HEK293 (cell line): ENCODE measurements around the gene FAAP100.

Experiments
- GFI1B ChIP-seq: fragments of 450-650 bp; formaldehyde crosslinking; IDR thresholded peaks from 2 replicates; pipeline ENCODE4 v1.5.1; 2016; ENCODE audit warnings: missing biosample characterization, missing genetic modification characterization
- PRDM1 ChIP-seq: fragments of 450-650 bp; formaldehyde crosslinking; IDR thresholded peaks from 2 replicates; pipeline ENCODE4; 2016; ENCODE audit warnings: missing biosample characterization, missing genetic modification characterization
- REST ChIP-seq: fragments of 450-650 bp; formaldehyde crosslinking; IDR thresholded peaks from 2 replicates; pipeline ENCODE4 v1.5.1; 2016; ENCODE audit warnings: missing biosample characterization, missing genetic modification characterization
- SCRT1 ChIP-seq: fragments of 450-650 bp; formaldehyde crosslinking; IDR thresholded peaks from 2 replicates; pipeline ENCODE4 v1.5.1; 2016; ENCODE audit warnings: missing biosample characterization, missing genetic modification characterization, borderline replicate concordance
- TRIM28 ChIP-seq: IDR thresholded peaks from 2 replicates; pipeline ENCODE4 v1.6.1; 2011; ENCODE audit warnings: low read length, control low read depth, borderline replicate concordance
- ZBTB17 ChIP-seq: fragments of 450-650 bp; formaldehyde crosslinking; IDR thresholded peaks from 2 replicates; pipeline ENCODE4 v1.5.1; 2016; ENCODE audit warnings: missing biosample characterization, missing genetic modification characterization
- ZBTB20 ChIP-seq: fragments of 450-650 bp; formaldehyde crosslinking; IDR thresholded peaks from 2 replicates; pipeline ENCODE4 v1.5.1; 2016; ENCODE audit warnings: missing biosample characterization, missing genetic modification characterization
- ZFP3 ChIP-seq: fragments of 450-650 bp; formaldehyde crosslinking; IDR thresholded peaks from 2 replicates; pipeline ENCODE4 v1.5.1; 2016; ENCODE audit warnings: low read depth, missing biosample characterization, missing genetic modification characterization
- ZNF114 ChIP-seq: fragments of 450-650 bp; formaldehyde crosslinking; IDR thresholded peaks from 2 replicates; pipeline ENCODE4 v1.5.0; 2017; ENCODE audit warnings: missing biosample characterization, missing genetic modification characterization
- ZNF121 ChIP-seq: fragments of 450-650 bp; formaldehyde crosslinking; IDR thresholded peaks from 2 replicates; pipeline ENCODE4 v1.5.1; 2016; ENCODE audit warnings: missing biosample characterization, missing genetic modification characterization
- ZNF155 ChIP-seq: fragments of 450-650 bp; formaldehyde crosslinking; IDR thresholded peaks from 2 replicates; pipeline ENCODE4 v1.5.1; 2016; ENCODE audit warnings: missing biosample characterization, missing genetic modification characterization
- ZNF169 ChIP-seq: fragments of 450-650 bp; formaldehyde crosslinking; IDR thresholded peaks from 2 replicates; pipeline ENCODE4 v1.5.1; 2016; ENCODE audit warnings: missing biosample characterization, missing genetic modification characterization
- ZNF223 ChIP-seq: fragments of 450-650 bp; formaldehyde crosslinking; IDR thresholded peaks from 2 replicates; pipeline ENCODE4 v1.5.1; 2016; ENCODE audit warnings: missing biosample characterization, missing genetic modification characterization
- ZNF473 ChIP-seq: fragments of 450-650 bp; formaldehyde crosslinking; IDR thresholded peaks from 2 replicates; pipeline ENCODE4 v1.5.1; 2017; ENCODE audit warnings: missing biosample characterization, missing genetic modification characterization
- ZNF48 ChIP-seq: fragments of 450-650 bp; formaldehyde crosslinking; IDR thresholded peaks from 2 replicates; pipeline ENCODE4 v1.5.1; 2016; ENCODE audit warnings: missing biosample characterization, missing genetic modification characterization
- ZNF510 ChIP-seq: fragments of 450-650 bp; formaldehyde crosslinking; IDR thresholded peaks from 2 replicates; pipeline ENCODE4 v1.5.1; 2018; ENCODE audit warnings: mild to moderate bottlenecking, missing genetic modification characterization, missing biosample characterization; ENCODE audit not compliant: insufficient replicate concordance
- ZNF561 ChIP-seq: fragments of 450-650 bp; IDR thresholded peaks from 2 replicates; pipeline ENCODE4 v1.5.1; 2018; ENCODE audit warnings: missing biosample characterization, missing genetic modification characterization, borderline replicate concordance
- ZNF654 ChIP-seq: fragments of 450-650 bp; formaldehyde crosslinking; IDR thresholded peaks from 2 replicates; pipeline ENCODE4 v1.5.1; 2016; ENCODE audit warnings: low read depth, missing biosample characterization, missing genetic modification characterization
- ZNF658 ChIP-seq: fragments of 450-650 bp; formaldehyde crosslinking; IDR thresholded peaks from 2 replicates; pipeline ENCODE4; 2016; ENCODE audit warnings: missing biosample characterization, missing genetic modification characterization
- ZNF664 ChIP-seq: fragments of 450-650 bp; formaldehyde crosslinking; IDR thresholded peaks from 2 replicates; pipeline ENCODE4 v1.5.1; 2016; ENCODE audit warnings: missing biosample characterization, missing genetic modification characterization
- ZNF707 ChIP-seq: fragments of 450-650 bp; formaldehyde crosslinking; IDR thresholded peaks from 2 replicates; pipeline ENCODE4 v1.5.1; 2016; ENCODE audit warnings: missing biosample characterization, missing genetic modification characterization
- ZNF76 ChIP-seq: fragments of 450-650 bp; formaldehyde crosslinking; IDR thresholded peaks from 2 replicates; pipeline ENCODE4; 2016; ENCODE audit warnings: low read depth, missing biosample characterization, missing genetic modification characterization, borderline replicate concordance
- ZNF792 ChIP-seq: fragments of 450-650 bp; formaldehyde crosslinking; IDR thresholded peaks from 2 replicates; pipeline ENCODE4 v1.5.1; 2016; ENCODE audit warnings: missing biosample characterization, missing genetic modification characterization
- ZSCAN30 ChIP-seq: fragments of 450-650 bp; IDR thresholded peaks from 2 replicates; pipeline ENCODE4 v1.5.1; 2018; ENCODE audit warnings: missing biosample characterization, mild to moderate bottlenecking, missing genetic modification characterization, moderate library complexity
- ZSCAN4 ChIP-seq: fragments of 450-650 bp; formaldehyde crosslinking; IDR thresholded peaks from 2 replicates; pipeline ENCODE4 v1.5.1; 2017; ENCODE audit warnings: missing biosample characterization, missing genetic modification characterization
- TF ChIP-seq, protein P1 (sequence below): fragments of 450-650 bp; IDR thresholded peaks from 2 replicates; pipeline ENCODE4 v1.5.1; 2018; ENCODE audit warnings: missing biosample characterization, missing genetic modification characterization
- TF ChIP-seq, protein P2 (sequence below): fragments of 450-650 bp; formaldehyde crosslinking; IDR thresholded peaks from 2 replicates; pipeline ENCODE4 v1.5.1; 2016; ENCODE audit warnings: missing biosample characterization, missing genetic modification characterization, borderline replicate concordance
- TF ChIP-seq, protein P3 (sequence below): fragments of 450-650 bp; formaldehyde crosslinking; IDR thresholded peaks from 2 replicates; pipeline ENCODE4 v1.5.1; 2016; ENCODE audit warnings: missing biosample characterization, missing genetic modification characterization
- TF ChIP-seq, protein P4 (sequence below): fragments of 450-650 bp; formaldehyde crosslinking; IDR thresholded peaks from 2 replicates; pipeline ENCODE4 v1.5.0; 2017; ENCODE audit warnings: missing biosample characterization, missing genetic modification characterization, borderline replicate concordance

The FAAP100 gene

GRCh38 chr17:81513753-81514488 lies 38.2 kb downstream of the FAAP100 start (continued):
- TF ChIP-seq, protein P1, sequence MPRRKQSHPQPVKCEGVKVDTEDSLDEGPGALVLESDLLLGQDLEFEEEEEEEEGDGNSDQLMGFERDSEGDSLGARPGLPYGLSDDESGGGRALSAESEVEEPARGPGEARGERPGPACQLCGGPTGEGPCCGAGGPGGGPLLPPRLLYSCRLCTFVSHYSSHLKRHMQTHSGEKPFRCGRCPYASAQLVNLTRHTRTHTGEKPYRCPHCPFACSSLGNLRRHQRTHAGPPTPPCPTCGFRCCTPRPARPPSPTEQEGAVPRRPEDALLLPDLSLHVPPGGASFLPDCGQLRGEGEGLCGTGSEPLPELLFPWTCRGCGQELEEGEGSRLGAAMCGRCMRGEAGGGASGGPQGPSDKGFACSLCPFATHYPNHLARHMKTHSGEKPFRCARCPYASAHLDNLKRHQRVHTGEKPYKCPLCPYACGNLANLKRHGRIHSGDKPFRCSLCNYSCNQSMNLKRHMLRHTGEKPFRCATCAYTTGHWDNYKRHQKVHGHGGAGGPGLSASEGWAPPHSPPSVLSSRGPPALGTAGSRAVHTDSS: no peak
- TF ChIP-seq, protein P2, sequence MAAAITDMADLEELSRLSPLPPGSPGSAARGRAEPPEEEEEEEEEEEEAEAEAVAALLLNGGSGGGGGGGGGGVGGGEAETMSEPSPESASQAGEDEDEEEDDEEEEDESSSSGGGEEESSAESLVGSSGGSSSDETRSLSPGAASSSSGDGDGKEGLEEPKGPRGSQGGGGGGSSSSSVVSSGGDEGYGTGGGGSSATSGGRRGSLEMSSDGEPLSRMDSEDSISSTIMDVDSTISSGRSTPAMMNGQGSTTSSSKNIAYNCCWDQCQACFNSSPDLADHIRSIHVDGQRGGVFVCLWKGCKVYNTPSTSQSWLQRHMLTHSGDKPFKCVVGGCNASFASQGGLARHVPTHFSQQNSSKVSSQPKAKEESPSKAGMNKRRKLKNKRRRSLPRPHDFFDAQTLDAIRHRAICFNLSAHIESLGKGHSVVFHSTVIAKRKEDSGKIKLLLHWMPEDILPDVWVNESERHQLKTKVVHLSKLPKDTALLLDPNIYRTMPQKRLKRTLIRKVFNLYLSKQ (tag by site-specific recombination): no peak
- TF ChIP-seq ZNF223 (tag by site-specific recombination) (no peak), REST (tag by site-specific recombination) (no peak), ZNF48 (tag by site-specific recombination) (no peak), ZNF114 (tag by site-specific recombination) (no peak), ZNF792 (tag by site-specific recombination) (no peak), GFI1B (no peak), ZBTB17 (peak; percentile 63), ZSCAN4 (tag by site-specific recombination) (no peak), ZNF561 (tag by site-specific recombination) (peak; percentile 60; the same call in 1 of the 2 replicates), ZFP3 (tag by site-specific recombination) (no peak), PRDM1 (tag by site-specific recombination) (no peak), ZNF121 (tag by site-specific recombination) (no peak), ZNF155 (tag by site-specific recombination) (no peak), ZBTB20 (tag by site-specific recombination) (peak; percentile 99), ZNF664 (tag by site-specific recombination) (no peak), ZNF473 (tag by site-specific recombination) (no peak), ZNF510 (no peak), ZNF658 (no peak), ZNF707 (tag by site-specific recombination) (no peak), ZSCAN30 (tag by site-specific recombination) (peak; percentile 1; the same call in 1 of the 2 replicates), ZNF654 (tag by site-specific recombination) (no peak), ZNF169 (tag by site-specific recombination) (no peak), TRIM28 (no peak), SCRT1 (tag by site-specific recombination) (no peak; the same call in 1 of the 2 replicates), ZNF76 (tag by site-specific recombination) (no peak)
- TF ChIP-seq, protein P3, sequence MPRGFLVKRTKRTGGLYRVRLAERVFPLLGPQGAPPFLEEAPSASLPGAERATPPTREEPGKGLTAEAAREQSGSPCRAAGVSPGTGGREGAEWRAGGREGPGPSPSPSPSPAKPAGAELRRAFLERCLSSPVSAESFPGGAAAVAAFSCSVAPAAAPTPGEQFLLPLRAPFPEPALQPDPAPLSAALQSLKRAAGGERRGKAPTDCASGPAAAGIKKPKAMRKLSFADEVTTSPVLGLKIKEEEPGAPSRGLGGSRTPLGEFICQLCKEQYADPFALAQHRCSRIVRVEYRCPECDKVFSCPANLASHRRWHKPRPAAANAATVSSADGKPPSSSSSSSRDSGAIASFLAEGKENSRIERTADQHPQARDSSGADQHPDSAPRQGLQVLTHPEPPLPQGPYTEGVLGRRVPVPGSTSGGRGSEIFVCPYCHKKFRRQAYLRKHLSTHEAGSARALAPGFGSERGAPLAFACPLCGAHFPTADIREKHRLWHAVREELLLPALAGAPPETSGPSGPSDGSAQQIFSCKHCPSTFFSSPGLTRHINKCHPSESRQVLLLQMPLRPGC (tag by site-specific recombination): peak; percentile 51; the same call in 1 of the 2 replicates
- TF ChIP-seq, protein P4, sequence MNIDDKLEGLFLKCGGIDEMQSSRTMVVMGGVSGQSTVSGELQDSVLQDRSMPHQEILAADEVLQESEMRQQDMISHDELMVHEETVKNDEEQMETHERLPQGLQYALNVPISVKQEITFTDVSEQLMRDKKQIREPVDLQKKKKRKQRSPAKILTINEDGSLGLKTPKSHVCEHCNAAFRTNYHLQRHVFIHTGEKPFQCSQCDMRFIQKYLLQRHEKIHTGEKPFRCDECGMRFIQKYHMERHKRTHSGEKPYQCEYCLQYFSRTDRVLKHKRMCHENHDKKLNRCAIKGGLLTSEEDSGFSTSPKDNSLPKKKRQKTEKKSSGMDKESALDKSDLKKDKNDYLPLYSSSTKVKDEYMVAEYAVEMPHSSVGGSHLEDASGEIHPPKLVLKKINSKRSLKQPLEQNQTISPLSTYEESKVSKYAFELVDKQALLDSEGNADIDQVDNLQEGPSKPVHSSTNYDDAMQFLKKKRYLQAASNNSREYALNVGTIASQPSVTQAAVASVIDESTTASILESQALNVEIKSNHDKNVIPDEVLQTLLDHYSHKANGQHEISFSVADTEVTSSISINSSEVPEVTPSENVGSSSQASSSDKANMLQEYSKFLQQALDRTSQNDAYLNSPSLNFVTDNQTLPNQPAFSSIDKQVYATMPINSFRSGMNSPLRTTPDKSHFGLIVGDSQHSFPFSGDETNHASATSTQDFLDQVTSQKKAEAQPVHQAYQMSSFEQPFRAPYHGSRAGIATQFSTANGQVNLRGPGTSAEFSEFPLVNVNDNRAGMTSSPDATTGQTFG: no peak
